AG04449 (cell line): ENCODE results near the gene TMIGD2.

Source experiments
- CTCF ChIA-PET: fragments of 350-600 bp; formaldehyde crosslinking; extraction: SDS; loops from one replicate; lab custom pipeline; 2021; ENCODE audit warnings: antibody characterized with exemption; lab: Yijun Ruan, JAX
- POLR2A ChIA-PET: fragments of 400-600, 350-600 bp; formaldehyde crosslinking; extraction: SDS; loops from one replicate; lab custom pipeline; 2020; ENCODE audit warnings: antibody characterized with exemption, inconsistent platforms; lab: Yijun Ruan, JAX
- DNase-seq: peaks from one replicate; pipeline ENCODE4 v3.0.0-alpha.2; 2010; ENCODE audit warnings: low read depth, low spot score
- H3K4me3 ChIP-seq: 2 replicates; pipeline ENCODE4 v1.5.1; 2011; ENCODE audit warnings: low read depth, mild to moderate bottlenecking, control low read depth, low read length
- CTCF ChIP-seq: IDR thresholded peaks from one replicate; pipeline ENCODE4 v1.5.1; 2011; ENCODE audit warnings: mild to moderate bottlenecking, moderate library complexity, low read length, control low read depth, inconsistent platforms; ENCODE audit not compliant: insufficient read depth; ENCODE audit errors: missing control alignments

The TMIGD2 gene

GRCh38 chr19:4320419-4320818 is 18.2 kb upstream of the TMIGD2 start:
- CTCF ChIA-PET: interaction anchor here (0.7 to 1.3 kb wide), 3 partner anchors 13 to 81 kb away, joined by 3 to 5 read pairs (median 4); partner anchors contain the start of genes CHAF1A and SH3GL1
- TF ChIP-seq CTCF: no peak
- POLR2A ChIA-PET: no interaction called here
- H3K4me3 ChIP-seq: no peak overlapping the region
- DNase-seq: no peak

GRCh38 chr19:4319067-4319718 is 17.0 kb upstream of the TMIGD2 start:
- TF ChIP-seq CTCF: no peak

GRCh38 chr19:4318460-4318859 is 16.3 kb upstream of the TMIGD2 start:
- ChIA-PET CTCF (no interaction called here), POLR2A (no interaction called here)
- DNase-seq: no peak
- no peak for TF ChIP-seq CTCF
- no peak overlapping the region for H3K4me3 ChIP-seq

More at GRCh38 chr19:4319067-4319718, 17.0 kb upstream of the TMIGD2 start:
- ChIA-PET CTCF (interaction anchor here (0.5 to 1.2 kb wide), 2 partner anchors 12 to 51 kb away, joined by 3 to 4 read pairs; no protein-coding TSS in a partner anchor), POLR2A (no interaction called here)
- no peak overlapping the region for H3K4me3 ChIP-seq
- DNase-seq: no peak

- TF ChIP-seq CTCF: no peak
- H3K4me3 ChIP-seq: no peak overlapping the region
- POLR2A ChIA-PET: interaction anchor here (0.6 kb wide), 1 partner anchor 25 kb away, joined by 3 read pairs; no protein-coding TSS in a partner anchor
- CTCF ChIA-PET: no interaction called here
- DNase-seq: no peak
Observed at GRCh38 chr19:4316956-4317355, 14.8 kb upstream of the TMIGD2 start.

- POLR2A ChIA-PET: no interaction called here
- no peak for TF ChIP-seq CTCF
- H3K4me3 ChIP-seq: no peak overlapping the region
- DNase-seq: no peak
- CTCF ChIA-PET: interaction anchor here (0.7 to 1.9 kb wide), 2 partner anchors 8 to 47 kb away, joined by 3 to 7 read pairs; no protein-coding TSS in a partner anchor
Observed at GRCh38 chr19:4313847-4314490, 11.8 kb upstream of the TMIGD2 start.
